GM12872 (cell line): Measurements from ENCODE around the gene MALT1.

Experiments used
- CTCF ChIP-seq: IDR thresholded peaks from 3 replicates; pipeline ENCODE4 v1.5.1; 2011; ENCODE audit warnings: low read depth, mild to moderate bottlenecking, low read length, moderate library complexity; ENCODE audit not compliant: insufficient read depth

MALT1 gene

GRCh38 chr18:58730618-58731017, 59.4 kb downstream of the MALT1 start:
- TF ChIP-seq CTCF = no peak

- no peak for TF ChIP-seq CTCF
Observed at GRCh38 chr18:58732471-58732870, 61.2 kb downstream of the MALT1 start.

- TF ChIP-seq CTCF = no peak
Observed at GRCh38 chr18:58733866-58734265, 62.6 kb downstream of the MALT1 start.

GRCh38 chr18:58738322-58738721, 67.1 kb downstream of the MALT1 start:
- no peak for TF ChIP-seq CTCF

GRCh38 chr18:58745914-58746313, 74.6 kb downstream of the MALT1 start:
- no peak for TF ChIP-seq CTCF

- TF ChIP-seq CTCF = no peak
Observed at GRCh38 chr18:58748899-58749595, 77.8 kb downstream of the MALT1 start.

GRCh38 chr18:58753976-58754375, 82.7 kb downstream of the MALT1 start:
- no peak for TF ChIP-seq CTCF
